Sigmoid colon (tissue), 4 donors: Measurements from ENCODE around the gene ANKH.

ENCODE experiments used
- POLR2AphosphoS5 ChIP-seq, 4 donors: sonication (generic); formaldehyde crosslinking; IDR thresholded peaks; one replicate each; pipeline ENCODE4 v1.6.1; 2017; ENCODE audit warnings: antibody characterized with exemption in 4 of 4
- TF ChIP-seq, protein P1 (sequence below), 4 experiments: fragments of 450-650 bp in 3 of 4; fragments of 200-600 bp in 1 of 4; IDR thresholded peaks; one replicate each; pipeline ENCODE4 v1.5.1; 2016 to 2019; ENCODE audit warnings: antibody characterized with exemption in 4 of 4, mild to moderate bottlenecking in 3 of 4, moderate library complexity in 2 of 4

DNA sequence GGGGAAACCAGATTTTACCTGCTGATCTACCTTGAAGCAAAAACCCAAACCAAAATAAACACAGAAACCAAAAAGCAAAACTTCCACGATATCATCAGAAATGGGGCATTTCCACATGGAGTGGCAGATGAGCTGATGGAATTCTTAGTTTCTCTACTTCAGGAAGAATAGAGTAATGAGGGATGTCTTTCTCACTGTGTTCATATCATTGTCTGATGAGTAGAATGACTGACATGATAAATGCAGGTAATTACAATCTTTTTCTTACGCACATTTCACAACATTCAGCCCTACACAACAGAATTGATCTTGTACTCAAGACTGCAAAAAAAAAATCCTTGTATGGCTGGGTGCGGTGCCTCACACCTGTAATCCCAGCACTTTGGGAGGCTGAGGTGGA lies 23.2 kb upstream of the ANKH start:
- TF ChIP-seq, protein P1, sequence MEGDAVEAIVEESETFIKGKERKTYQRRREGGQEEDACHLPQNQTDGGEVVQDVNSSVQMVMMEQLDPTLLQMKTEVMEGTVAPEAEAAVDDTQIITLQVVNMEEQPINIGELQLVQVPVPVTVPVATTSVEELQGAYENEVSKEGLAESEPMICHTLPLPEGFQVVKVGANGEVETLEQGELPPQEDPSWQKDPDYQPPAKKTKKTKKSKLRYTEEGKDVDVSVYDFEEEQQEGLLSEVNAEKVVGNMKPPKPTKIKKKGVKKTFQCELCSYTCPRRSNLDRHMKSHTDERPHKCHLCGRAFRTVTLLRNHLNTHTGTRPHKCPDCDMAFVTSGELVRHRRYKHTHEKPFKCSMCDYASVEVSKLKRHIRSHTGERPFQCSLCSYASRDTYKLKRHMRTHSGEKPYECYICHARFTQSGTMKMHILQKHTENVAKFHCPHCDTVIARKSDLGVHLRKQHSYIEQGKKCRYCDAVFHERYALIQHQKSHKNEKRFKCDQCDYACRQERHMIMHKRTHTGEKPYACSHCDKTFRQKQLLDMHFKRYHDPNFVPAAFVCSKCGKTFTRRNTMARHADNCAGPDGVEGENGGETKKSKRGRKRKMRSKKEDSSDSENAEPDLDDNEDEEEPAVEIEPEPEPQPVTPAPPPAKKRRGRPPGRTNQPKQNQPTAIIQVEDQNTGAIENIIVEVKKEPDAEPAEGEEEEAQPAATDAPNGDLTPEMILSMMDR (IDR thresholded peaks at IDR 0.05), result no peak
- no peak for TF ChIP-seq POLR2AphosphoS5 (IDR thresholded peaks at IDR 0.05)
